Activated CD8-positive, alpha-beta memory T cell treated with anti-CD3 and anti-CD28 coated beads for 24 hours (primary cell): Measurements from ENCODE around the gene OXT.
A peak's percentile ranks its signal among the peaks of the same experiment; 100 is the strongest.
"Not testable (repeated sequence)": the region's sequence is repeated elsewhere in the genome, so short reads cannot be mapped to it uniquely, and the experiment has no call there.

Source experiments
- DNase-seq: peaks from one replicate; pipeline ENCODE4 v3.0.0-alpha.2; 2020

The OXT gene

GRCh38 chr20:3071610-3072529, at the start of gene OXT:
Gene OXT (plus strand): TSS chr20:3071620. CDS start chr20:3071656, 36 bp downstream.
- peak; percentile 86 for DNase-seq

- DNase-seq, result no peak
Observed at GRCh38 chr20:3021777-3022176, 49.6 kb upstream of the OXT start.

GRCh38 chr20:3022559-3023490, 48.6 kb upstream of the OXT start:
- not testable (repeated sequence) for DNase-seq

GRCh38 chr20:3027987-3028386, 43.4 kb upstream of the OXT start:
- no peak for DNase-seq

- no peak for DNase-seq
Observed at GRCh38 chr20:3031524-3032147, 39.8 kb upstream of the OXT start.

GRCh38 chr20:3032624-3033023, 38.8 kb upstream of the OXT start:
- DNase-seq, result no peak

- DNase-seq, result no peak
Observed at GRCh38 chr20:3037654-3038053, 33.8 kb upstream of the OXT start.

- DNase-seq, result no peak
Observed at GRCh38 chr20:3038454-3038853, 33.0 kb upstream of the OXT start.

GRCh38 chr20:3039426-3039825, 32.0 kb upstream of the OXT start:
- no peak for DNase-seq

- no peak for DNase-seq
Observed at GRCh38 chr20:3040086-3040485, 31.3 kb upstream of the OXT start.

GRCh38 chr20:3041854-3042409, 29.5 kb upstream of the OXT start:
- no peak for DNase-seq

- DNase-seq, result no peak
Observed at GRCh38 chr20:3042625-3043024, 28.8 kb upstream of the OXT start.

GRCh38 chr20:3043322-3043721, 28.1 kb upstream of the OXT start, which contains the start of gene GNRH2:
Gene GNRH2 (plus strand): TSS chr20:3043622. CDS start chr20:3044415, 793 bp downstream.
- DNase-seq, result no peak

- DNase-seq, result no peak
Observed at GRCh38 chr20:3044336-3044965, 27.0 kb upstream of the OXT start.

GRCh38 chr20:3045042-3045815, 26.2 kb upstream of the OXT start:
- DNase-seq, result no peak

GRCh38 chr20:3045816-3046676, 25.4 kb upstream of the OXT start, which contains the start of gene MRPS26:
Gene MRPS26 (plus strand): TSS chr20:3046052. CDS start chr20:3046069, 17 bp downstream.
- peak; percentile 93 for DNase-seq

GRCh38 chr20:3046677-3047462, 24.6 kb upstream of the OXT start:
- peak; percentile 72 for DNase-seq

GRCh38 chr20:3047486-3048419, 23.7 kb upstream of the OXT start:
- DNase-seq, result no peak
